HG02970 (cell line): ENCODE measurements around the gene DYNLL2.
"Not testable (repeated sequence)": the region's sequence is repeated elsewhere in the genome, so short reads cannot be mapped to it uniquely, and the experiment has no call there.

Experiments used
- ATAC-seq: cut with Tn5 transposase; IDR thresholded peaks from one replicate; pipeline ENCODE4 v1.9.1; 2021; ENCODE audit warnings: mild to moderate bottlenecking, moderate library complexity, moderate number of reproducible peaks; ENCODE audit not compliant: unreplicated experiment, low FRiP score

DYNLL2 gene

DNA sequence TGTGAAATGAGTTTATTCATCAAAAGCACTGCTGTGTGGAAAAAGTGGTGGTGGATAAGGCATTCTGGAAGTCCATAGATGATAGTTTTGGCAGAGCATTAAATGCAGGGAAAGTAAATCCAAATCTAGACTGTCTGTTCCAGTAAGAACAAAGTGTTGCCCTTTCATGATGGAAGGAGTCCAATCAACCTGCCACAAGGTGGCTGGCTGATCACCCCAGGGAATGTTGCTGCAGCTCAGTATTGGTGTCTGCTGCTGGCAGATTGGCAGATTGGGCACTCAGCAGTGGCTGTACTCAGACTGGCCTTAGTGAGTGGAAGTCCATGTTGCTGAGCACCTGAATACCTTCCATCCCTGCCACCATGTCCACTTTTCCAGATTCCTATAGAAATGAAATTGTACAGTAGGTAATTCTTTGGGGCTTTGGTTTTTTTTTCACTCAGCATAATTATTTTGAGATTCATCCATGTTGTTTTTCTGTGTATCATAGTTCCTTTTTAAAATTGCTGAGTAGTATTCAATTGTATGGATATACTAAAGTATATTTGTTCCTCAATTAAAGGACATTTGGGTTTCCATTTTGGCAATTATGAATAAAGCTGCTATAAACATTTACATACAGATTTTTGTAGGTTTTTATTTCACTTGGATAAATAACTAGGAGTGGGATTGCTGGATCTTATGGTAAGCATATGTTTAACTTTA, 14.3 kb downstream of the DYNLL2 start:
- no peak for ATAC-seq

DNA sequence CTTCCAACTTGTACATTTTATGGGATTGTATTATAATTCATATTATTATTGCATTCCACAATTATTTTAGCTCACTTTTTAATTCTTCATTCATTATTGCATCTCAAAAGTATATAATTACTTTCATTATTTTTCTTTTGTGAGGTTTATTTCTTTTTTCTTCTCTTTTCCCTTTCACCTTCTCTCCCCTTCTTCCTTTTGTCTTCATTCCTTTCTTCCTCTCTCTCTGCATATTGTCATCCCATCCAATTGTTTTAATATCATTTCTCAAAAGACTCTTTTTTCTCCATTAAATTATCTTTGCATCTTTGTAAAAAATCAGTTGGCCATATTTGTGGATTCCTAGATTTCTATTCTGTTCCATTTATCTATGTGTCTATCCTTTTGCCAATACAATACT, 17.3 kb downstream of the DYNLL2 start:
- no peak for ATAC-seq

DNA sequence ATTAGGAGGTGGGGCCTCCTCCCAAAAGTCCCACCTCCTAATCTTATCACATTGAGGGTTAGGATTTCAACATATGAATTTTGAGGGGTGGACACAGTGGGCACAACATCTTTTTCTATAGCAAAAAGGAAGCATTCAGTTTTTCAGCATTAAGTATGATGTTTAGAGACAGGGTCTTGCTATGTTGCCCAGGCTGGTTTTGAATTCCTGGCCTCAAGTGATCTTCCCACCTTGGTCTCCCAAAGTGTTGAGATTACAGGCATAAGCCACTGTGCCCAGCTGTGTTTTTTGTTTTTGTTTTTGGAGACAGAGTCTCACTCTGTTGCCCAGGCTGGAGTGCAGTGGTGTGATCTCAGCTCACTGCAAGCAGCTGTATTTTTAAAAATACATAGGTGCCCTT, 18.7 kb downstream of the DYNLL2 start:
- not testable (repeated sequence) for ATAC-seq

- no peak for ATAC-seq
Observed at GRCh38 chr17:58105093-58105492, 21.9 kb downstream of the DYNLL2 start.

DNA sequence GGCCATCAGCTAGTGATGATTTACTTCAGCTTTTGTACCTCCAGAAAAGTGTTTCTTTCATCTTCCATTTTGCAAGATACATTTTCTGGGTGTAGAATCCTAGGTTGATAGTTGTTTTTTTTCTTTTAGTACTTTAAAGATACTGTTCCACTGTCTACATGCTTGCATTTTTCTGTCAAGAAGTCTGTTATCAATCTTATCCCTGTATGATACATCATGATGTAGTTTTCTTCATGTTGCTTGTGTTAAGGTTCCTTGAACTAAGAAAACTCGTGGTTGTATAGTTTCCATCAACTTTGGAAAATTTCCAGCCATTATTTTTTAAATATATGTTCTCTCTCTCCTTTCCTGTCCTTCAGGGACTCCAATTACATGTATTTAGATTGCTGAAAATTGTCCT, 24.1 kb downstream of the DYNLL2 start:
- ATAC-seq = no peak

DNA sequence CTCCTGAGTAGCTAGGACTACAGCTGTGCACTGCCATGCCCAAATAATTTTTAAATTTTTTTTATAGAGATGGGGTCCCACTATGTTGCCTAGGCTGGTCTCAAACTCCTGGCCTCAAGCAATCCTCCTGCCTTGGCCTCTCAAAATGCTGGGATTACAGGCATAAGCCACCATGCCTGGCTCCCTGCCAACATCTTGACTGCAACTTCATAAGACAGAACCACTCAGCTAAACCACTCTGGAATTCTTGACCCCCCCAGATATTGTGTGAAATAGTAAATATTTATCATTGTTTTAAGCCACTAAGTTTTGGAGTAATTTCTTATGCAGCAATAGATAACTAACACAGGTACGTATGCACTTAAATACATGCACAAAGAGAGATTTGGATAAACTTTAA, 26.0 kb downstream of the DYNLL2 start:
- no peak for ATAC-seq

DNA sequence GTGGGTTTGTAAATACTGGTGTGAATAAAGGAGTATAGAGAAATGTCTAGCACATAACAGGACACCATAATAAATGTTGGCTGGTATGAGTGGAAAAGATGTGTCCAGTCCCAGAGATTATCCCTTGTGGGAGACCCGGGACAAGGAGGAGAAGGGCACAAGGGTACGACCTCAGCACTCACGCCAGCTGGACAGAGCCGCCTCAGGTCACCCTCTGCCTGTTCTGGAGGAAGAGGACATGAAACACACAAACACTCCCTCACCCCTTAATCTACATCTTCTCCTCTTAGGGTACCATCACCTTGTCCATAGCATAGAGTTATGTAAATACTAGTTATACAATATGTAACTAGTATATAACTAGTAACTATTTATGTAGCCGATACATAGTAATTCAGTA, 26.8 kb downstream of the DYNLL2 start:
- ATAC-seq = no peak

DNA sequence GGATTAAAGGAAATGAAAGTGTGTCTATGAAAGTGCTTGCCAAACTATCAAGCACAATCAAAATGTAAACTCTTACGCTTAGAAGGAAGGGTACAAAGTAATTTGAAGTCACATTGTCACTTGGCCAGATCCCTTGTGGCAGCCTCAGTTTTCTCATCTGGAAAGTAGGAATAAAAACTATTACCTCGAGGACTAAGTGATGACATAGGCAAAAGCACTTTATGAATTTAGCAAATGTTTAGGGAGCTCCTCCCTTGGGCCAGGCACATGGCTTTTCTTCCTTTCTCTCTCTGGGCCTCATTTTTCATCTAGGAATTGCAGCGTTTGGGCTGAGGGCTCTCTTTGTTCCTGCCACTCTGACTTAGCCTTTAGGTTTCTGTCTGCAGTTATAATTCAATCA, 28.5 kb downstream of the DYNLL2 start:
- ATAC-seq = no peak

DNA sequence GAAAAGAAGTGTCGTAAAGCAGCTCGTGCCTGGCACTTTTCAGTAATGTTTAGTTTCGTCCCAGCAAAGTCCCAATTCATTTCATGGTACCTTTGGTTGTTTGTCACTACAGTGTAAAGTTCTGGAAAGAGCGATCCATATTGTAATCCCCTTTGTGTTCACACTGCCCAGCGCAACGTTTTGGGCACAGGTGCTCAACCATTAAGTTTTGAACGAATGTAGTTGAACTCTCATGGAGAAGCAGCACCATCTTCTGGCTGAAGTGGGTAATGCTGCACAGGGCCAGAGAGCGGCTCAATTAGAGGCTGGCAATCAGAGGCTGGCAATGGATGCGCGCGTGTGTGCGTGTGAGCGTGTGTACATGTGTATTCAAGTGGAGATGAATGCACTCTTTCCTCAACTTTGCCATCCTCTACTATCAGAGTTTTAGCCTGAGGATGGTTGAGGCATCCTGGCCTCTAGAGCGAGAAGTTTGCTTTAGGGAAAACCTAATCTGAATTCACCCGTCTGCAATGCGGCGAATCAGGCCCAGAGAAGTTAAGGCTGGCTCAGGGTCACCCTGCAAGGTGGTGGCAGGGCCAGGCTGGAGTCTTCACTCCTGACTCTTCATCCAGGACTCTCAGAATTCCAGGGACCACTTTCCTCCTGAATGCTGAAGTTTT, 29.9 kb downstream of the DYNLL2 start:
- no peak for ATAC-seq

- no peak for ATAC-seq
Observed at GRCh38 chr17:58113947-58114346, 30.7 kb downstream of the DYNLL2 start.

DNA sequence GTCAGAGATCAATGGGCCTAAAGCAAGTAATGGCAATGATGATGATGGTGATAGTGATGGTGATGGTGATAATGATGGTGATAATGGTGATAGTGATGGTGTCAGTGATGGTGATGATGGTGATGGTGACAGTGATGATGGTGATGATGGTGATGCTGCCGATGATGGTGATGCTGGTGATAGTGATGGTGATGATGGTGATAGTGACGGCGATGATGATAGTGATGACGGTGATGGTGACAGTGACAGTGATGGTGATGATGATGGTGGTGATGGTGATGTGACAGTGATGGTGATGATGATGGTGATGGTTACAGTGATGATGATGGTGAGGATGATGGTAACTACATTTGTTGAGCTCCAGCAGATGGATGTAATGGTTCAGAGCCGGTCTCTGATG, 34.2 kb downstream of the DYNLL2 start:
- no peak for ATAC-seq

- no peak for ATAC-seq
Observed at GRCh38 chr17:58119491-58119890, 36.3 kb downstream of the DYNLL2 start.

- ATAC-seq = no peak
Observed at GRCh38 chr17:58120195-58120822, 37.1 kb downstream of the DYNLL2 start.

GRCh38 chr17:58121925-58122324, 38.7 kb downstream of the DYNLL2 start:
- ATAC-seq = no peak

GRCh38 chr17:58127846-58128245, 44.6 kb downstream of the DYNLL2 start:
- ATAC-seq = no peak

GRCh38 chr17:58132697-58133096, 49.5 kb downstream of the DYNLL2 start:
- ATAC-seq = not testable (repeated sequence)

DNA sequence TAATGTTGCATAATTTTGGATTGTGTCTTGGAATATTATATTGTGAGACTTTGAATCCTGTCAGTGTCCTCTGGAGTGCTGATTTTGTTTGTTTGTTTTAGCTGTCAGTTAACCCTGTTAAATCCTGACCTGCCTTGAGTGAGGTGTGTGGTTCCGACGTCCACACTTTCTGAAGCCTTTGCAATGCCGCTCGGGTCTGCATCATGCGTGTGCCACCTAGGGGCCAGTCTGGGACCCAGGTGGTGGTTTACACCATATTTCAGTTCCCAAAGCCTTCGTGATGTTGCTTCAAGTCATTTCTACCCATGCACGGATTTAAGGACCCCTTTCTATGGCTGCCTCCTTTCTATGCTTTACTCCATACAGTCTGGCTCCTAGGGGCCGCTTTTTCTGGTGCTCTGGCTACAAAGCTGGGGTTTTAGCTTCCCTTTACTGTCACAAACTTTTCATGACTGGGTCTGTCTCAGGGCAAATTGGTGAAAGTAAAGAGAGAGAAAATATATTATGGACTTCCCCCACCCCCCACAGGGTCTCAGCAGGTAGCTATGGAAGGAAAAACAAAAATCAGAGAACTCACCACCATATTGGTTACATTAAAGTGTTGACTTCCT, 53.6 kb downstream of the DYNLL2 start:
- no peak for ATAC-seq

- no peak for ATAC-seq
Observed at GRCh38 chr17:58141505-58141904, 58.3 kb downstream of the DYNLL2 start.

- not testable (repeated sequence) for ATAC-seq
Observed at GRCh38 chr17:58143335-58143734, 60.1 kb downstream of the DYNLL2 start.

- ATAC-seq = no peak
Observed at GRCh38 chr17:58144801-58145200, 61.6 kb downstream of the DYNLL2 start.
